Panc1 (cell line): ENCODE results near the gene NAAA.

Source experiments
- CTCF ChIP-seq: fragments of 450-650 bp; IDR thresholded peaks from 2 replicates; pipeline ENCODE4 v1.5.1; 2017; ENCODE audit warnings: mild to moderate bottlenecking
- POLR2AphosphoS5 ChIP-seq: IDR thresholded peaks from 2 replicates; pipeline ENCODE4 v1.6.1; 2012; ENCODE audit warnings: mild to moderate bottlenecking, low read depth, low read length, moderate library complexity

GRCh38 chr4:75916091-75916661, 24.6 kb downstream of the NAAA start:
- TF ChIP-seq CTCF = peak; percentile 83
- TF ChIP-seq POLR2AphosphoS5 = no peak
